Keratinocyte (primary cell): ENCODE measurements around the gene LEO1. TPM values are rescaled to one million over a fixed set of nuclear protein-coding genes. Genes with fewer than 3 reads are reported as not detected.

Source experiments
- DNase-seq: peaks from one replicate; pipeline ENCODE4 v3.0.0-alpha.2; 2011; ENCODE audit warnings: low read depth, missing footprints, low spot score
- FAIRE-seq: peaks from 2 replicates; lab custom pipeline; 2011; peaks lifted over from hg19 to GRCh38; lab: Jason Lieb, UNC
- H2AFZ ChIP-seq: 2 replicates; pipeline ENCODE4 v1.6.0; 2012; ENCODE audit warnings: low read length, control low read depth, inconsistent platforms; ENCODE audit not compliant: control insufficient read depth
- H3K27ac ChIP-seq: 2 replicates; pipeline ENCODE4 v1.5.1; 2011; ENCODE audit warnings: low read length; ENCODE audit not compliant: control insufficient read depth, insufficient read depth
- H3K27me3 ChIP-seq: 3 replicates; pipeline ENCODE4 v1.6.0; 2011; ENCODE audit warnings: low read length; ENCODE audit not compliant: control insufficient read depth, insufficient read depth; ENCODE audit errors: extremely low read depth
- H3K36me3 ChIP-seq, 2 experiments: 2 replicates in 1 of 2; 3 replicates in 1 of 2; pipeline ENCODE4 v1.5.1; 2011; ENCODE audit warnings: low read length in 2 of 2, mild to moderate bottlenecking in 1 of 2; ENCODE audit not compliant: control insufficient read depth in 2 of 2, insufficient read depth in 2 of 2; ENCODE audit errors: extremely low read depth in 1 of 2
- H3K4me1 ChIP-seq: 3 replicates; pipeline ENCODE4 v1.5.1; 2011; ENCODE audit warnings: low read length; ENCODE audit not compliant: control insufficient read depth, insufficient read depth; ENCODE audit errors: extremely low read depth
- H3K4me2 ChIP-seq: 3 replicates; pipeline ENCODE4 v1.6.0; 2011; ENCODE audit warnings: low read depth, low read length; ENCODE audit not compliant: control insufficient read depth, insufficient read depth; ENCODE audit errors: extremely low read depth
- H3K4me3 ChIP-seq, 3 experiments: fragments of 200-600 bp in 1 of 3; sonication (generic) in 1 of 3; 2 replicates in 2 of 3; 3 replicates in 1 of 3; pipeline ENCODE4 v1.5.1; 2011 to 2016; ENCODE audit warnings: low read length in 3 of 3, mild to moderate bottlenecking in 3 of 3, control low read depth in 2 of 3, inconsistent platforms in 1 of 3, low read depth in 1 of 3, mixed read lengths in 1 of 3, mixed run types in 1 of 3, moderate library complexity in 1 of 3; ENCODE audit not compliant: control insufficient read depth in 2 of 3, insufficient read depth in 2 of 3; ENCODE audit errors: extremely low read depth in 1 of 3
- H3K79me2 ChIP-seq: 2 replicates; pipeline ENCODE4 v1.6.0; 2012; ENCODE audit warnings: low read length; ENCODE audit not compliant: control insufficient read depth, insufficient read depth
- H3K9ac ChIP-seq: 3 replicates; pipeline ENCODE4 v1.6.0; 2011; ENCODE audit warnings: low read length; ENCODE audit not compliant: control insufficient read depth, insufficient read depth; ENCODE audit errors: extremely low read depth
- H3K9me1 ChIP-seq: 3 replicates; pipeline ENCODE4 v1.6.0; 2011; ENCODE audit warnings: low read length; ENCODE audit not compliant: control insufficient read depth, insufficient read depth; ENCODE audit errors: extremely low read depth
- H3K9me3 ChIP-seq: 2 replicates; pipeline ENCODE4 v1.5.1; 2012; ENCODE audit warnings: low read depth, low read length; ENCODE audit not compliant: control insufficient read depth
- H4K20me1 ChIP-seq: 3 replicates; pipeline ENCODE4 v1.6.0; 2011; ENCODE audit warnings: low read length; ENCODE audit not compliant: control insufficient read depth, insufficient read depth; ENCODE audit errors: extremely low read depth
- CTCF ChIP-seq, 3 experiments: IDR thresholded peaks in 1 of 3; conservative IDR thresholded peaks in 1 of 3; optimal IDR thresholded peaks in 1 of 3; 2 replicates in 2 of 3; 3 replicates in 1 of 3; pipeline versions ENCODE3 to v1.5.1; 2011; ENCODE audit warnings: low read length in 3 of 3, mild to moderate bottlenecking in 3 of 3, moderate library complexity in 2 of 3, control low read depth in 1 of 3, inconsistent platforms in 1 of 3; ENCODE audit not compliant: insufficient read depth in 2 of 3; ENCODE audit errors: extremely low read depth in 1 of 3
- EZH2 ChIP-seq: IDR thresholded peaks from one replicate; pipeline ENCODE4 v1.6.1; 2012; ENCODE audit warnings: inconsistent platforms, mild to moderate bottlenecking, low read length, moderate library complexity
- dilution Hi-C: fragments of 300-500 bp; cut with MboI; formaldehyde crosslinking; loops from one replicate; pipeline ENCODE4 v1.7.0; 2020; ENCODE audit warnings: low sequenced_read_pairs; ENCODE audit not compliant: extremely low pct_ligation_motif_present
- polyA plus RNA-seq, 5 experiments: library from polyadenylated mRNA; depleted of rRNA in 3 of 5; stranded (reverse) in 3 of 5; stranded (forward) in 1 of 5; unstranded in 1 of 5; fragments of >200 nt; gene quantifications; 1 replicate in 1 of 5; 2 replicates in 3 of 5; 3 replicates in 1 of 5; pipeline versions ENCODE4 v1.2.1 to v1.2.3, GENCODE V29; 2011 to 2012; ENCODE audit warnings: missing spikeins in 2 of 5, low read depth in 1 of 5, low replicate concordance in 1 of 5

The LEO1 gene
- polyA plus RNA-seq, 1 donor (not counting 4 experiments of a cell fraction or from before 2014, with no cell fraction given) = 12.5 TPM

DNA sequence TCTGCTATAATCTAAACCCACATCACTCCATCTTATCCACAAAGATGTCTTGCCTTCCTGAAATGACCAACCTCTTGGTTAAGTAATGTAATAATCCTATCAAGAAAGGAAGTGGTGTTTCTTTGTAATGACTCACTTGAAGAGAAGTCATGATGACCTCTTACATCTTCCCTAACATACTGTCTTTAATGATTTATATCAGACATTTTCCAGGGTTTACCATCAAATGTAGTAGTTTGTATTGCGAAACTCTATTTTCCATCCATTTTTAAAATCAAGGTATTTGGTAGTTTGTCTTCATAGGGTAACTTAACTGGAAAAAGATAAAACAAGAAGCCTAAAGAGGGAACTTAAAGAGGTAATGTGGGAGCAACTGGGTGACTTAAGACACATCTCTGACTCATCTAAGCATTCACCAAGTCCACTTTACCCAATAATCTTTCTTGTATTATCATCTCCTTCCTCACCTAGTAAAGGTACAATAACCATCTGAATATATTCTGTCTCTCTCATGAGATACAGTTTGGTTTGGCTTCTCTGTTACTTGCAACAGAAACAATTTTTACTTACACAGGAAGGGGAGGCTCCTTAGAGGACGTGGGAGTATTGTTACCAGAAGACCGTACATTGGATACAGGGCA, 41.7 kb upstream of the LEO1 start:
- FAIRE-seq = no peak
- Histone ChIP-seq H3K27ac (peak overlapping the region; percentile 61), H3K4me2 (peak overlapping the region; percentile 9), H3K4me1 (peaks cover 29% of the 10 kb centered on the region), H2AFZ (no peak overlapping the region), H3K9me1 (no peaks in the 10 kb centered on the region), H3K27me3 (no peaks in the 10 kb centered on the region), H3K9ac (no peak overlapping the region), H3K9me3 (no peaks in the 10 kb centered on the region), H3K4me3 (no peak overlapping the region), H3K79me2 (no peaks in the 10 kb centered on the region), H3K36me3 (no peaks in the 10 kb centered on the region), H4K20me1 (no peaks in the 10 kb centered on the region)
- DNase-seq = no peak
- dilution Hi-C loops = no loop called here
- no peak for TF ChIP-seq EZH2
- no peak for TF ChIP-seq CTCF (optimal IDR thresholded peaks at IDR 0.05 in 1 of 3, IDR thresholded peaks at IDR 0.05 in 1 of 3, conservative IDR thresholded peaks at IDR 0.05 in 1 of 3; ENCODE audit: extremely low read depth in 1 of 3, insufficient read depth in 2 of 3, low read length in 3 of 3)

- H3K4me2 ChIP-seq = no peak overlapping the region
Observed at GRCh38 chr15:52012210-52012609, 40.6 kb upstream of the LEO1 start.

More at GRCh38 chr15:52012210-52012609, 40.6 kb upstream of the LEO1 start:
- peaks cover 29% of the 10 kb centered on the region for H3K4me1 ChIP-seq
- no peaks in the 10 kb centered on the region for H3K27me3 ChIP-seq
- H3K9me1 ChIP-seq = no peaks in the 10 kb centered on the region
- no peaks in the 10 kb centered on the region for H4K20me1 ChIP-seq
- no peak overlapping the region for H3K9ac ChIP-seq
- no peak for FAIRE-seq
- no peak overlapping the region for H2AFZ ChIP-seq
- no peak for DNase-seq
- no peaks in the 10 kb centered on the region for H3K9me3 ChIP-seq
- H3K4me3 ChIP-seq = no peak overlapping the region
- H3K79me2 ChIP-seq = no peaks in the 10 kb centered on the region
- no peak overlapping the region for H3K27ac ChIP-seq
- dilution Hi-C loops = no loop called here
- no peak for TF ChIP-seq EZH2
- no peak for TF ChIP-seq CTCF (optimal IDR thresholded peaks at IDR 0.05 in 1 of 3, IDR thresholded peaks at IDR 0.05 in 1 of 3, conservative IDR thresholded peaks at IDR 0.05 in 1 of 3; ENCODE audit: extremely low read depth in 1 of 3, insufficient read depth in 2 of 3, low read length in 3 of 3)
- H3K36me3 ChIP-seq = no peaks in the 10 kb centered on the region
